K562 (cell line): ENCODE results near the gene KLHL6. TPM values are rescaled to one million over a fixed set of nuclear protein-coding genes. Genes with fewer than 3 reads are reported as not detected.
A peak's percentile ranks its signal among the peaks of the same experiment; 100 is the strongest.

Experiments used
- AFF4 ChIP-seq: sonication (generic); formaldehyde crosslinking; IDR thresholded peaks from 2 replicates; pipeline ENCODE4 v1.8.0; 2023; ENCODE audit warnings: mild to moderate bottlenecking, missing genetic modification reagents
- ARNT ChIP-seq, 2 experiments: fragments of 450-650 bp; IDR thresholded peaks; 2 replicates each; pipeline ENCODE4 v1.6.1; 2016; ENCODE audit warnings: mild to moderate bottlenecking in 1 of 2
- ATF7 ChIP-seq: fragments of 450-650 bp; IDR thresholded peaks from 2 replicates; pipeline ENCODE4 v1.7.1; 2014; ENCODE audit warnings: mild to moderate bottlenecking, moderate library complexity
- EGR1 ChIP-seq: fragments of 450-650 bp; conservative IDR thresholded peaks from 2 replicates; pipeline ENCODE4 v1.6.1; 2017; ENCODE audit warnings: mild to moderate bottlenecking
- HDAC2 ChIP-seq: fragments of 450-650 bp; IDR thresholded peaks from 2 replicates; pipeline ENCODE4 v1.6.1; 2016; ENCODE audit warnings: mild to moderate bottlenecking
- KAT7 ChIP-seq: sonication (generic); formaldehyde crosslinking; IDR thresholded peaks from 2 replicates; pipeline ENCODE4 v1.8.0; 2022; ENCODE audit warnings: missing genetic modification reagents, mild to moderate bottlenecking, borderline replicate concordance
- MTA1 ChIP-seq: fragments of 450-650 bp; IDR thresholded peaks from 2 replicates; pipeline ENCODE4 v1.6.1; 2017; ENCODE audit warnings: borderline replicate concordance
- NCOR1 ChIP-seq: fragments of 450-650 bp; IDR thresholded peaks from 2 replicates; pipeline ENCODE4 v1.6.1; 2016; ENCODE audit warnings: mild to moderate bottlenecking, moderate library complexity
- NEUROD1 ChIP-seq: fragments of 150-350 bp; IDR thresholded peaks from 2 replicates; pipeline ENCODE4 v1.6.1; 2014; ENCODE audit warnings: borderline replicate concordance, low read length, low read depth; ENCODE audit not compliant: partially characterized antibody
- PRPF4 ChIP-seq: fragments of 200-400 bp; formaldehyde crosslinking; IDR thresholded peaks from one replicate; pipeline ENCODE4 v1.6.1; 2017; ENCODE audit warnings: low read length, low read depth, mild to moderate bottlenecking; ENCODE audit not compliant: insufficient read depth, poor library complexity, severe bottlenecking
- USF1 ChIP-seq: sonication (generic); formaldehyde crosslinking; IDR thresholded peaks from 2 replicates; pipeline ENCODE4 v1.9.0; 2022; ENCODE audit warnings: mild to moderate bottlenecking, missing genetic modification reagents
- ZNF395 ChIP-seq: fragments of 200-800 bp; sonication (Bioruptor generic); IDR thresholded peaks from 2 replicates; pipeline ENCODE4 v1.6.1; 2017; ENCODE audit warnings: missing genetic modification characterization, missing compliant biosample characterization
- ZNF76 ChIP-seq: fragments of 250-450 bp; sonication (Bioruptor Pico); IDR thresholded peaks from 2 replicates; pipeline ENCODE4 v1.4.0; 2020; ENCODE audit warnings: mild to moderate bottlenecking, moderate library complexity, borderline replicate concordance
- polyA plus RNA-seq, 8 experiments: library from polyadenylated mRNA; depleted of rRNA in 4 of 8; stranded (reverse) in 5 of 8; unstranded in 3 of 8; fragments of >200 nt; fragmentation: Nextera tagmentation in 2 of 8; fragmentation: Illumina TruSeq in 1 of 8; extraction: Ambion mirVana in 2 of 8; extraction: Trizol in 1 of 8; gene quantifications; 2 replicates each; pipeline versions ENCODE4 v1.2.1 to v1.2.3, GENCODE V29; 2011 to 2014; ENCODE audit warnings: inconsistent platforms in 1 of 8, missing spikeins in 1 of 8
- total RNA-seq, 7 experiments: library from RNA; depleted of rRNA in 6 of 7; stranded (reverse); fragments of >200 nt in 6 of 7; fragmentation: Illumina TruSeq in 2 of 7; extraction: Trizol in 2 of 7; gene quantifications; 2 replicates each; pipeline versions ENCODE4 v1.2.1 to v1.2.3, GENCODE V29; 2011 to 2021; ENCODE audit warnings: low replicate concordance in 1 of 7
- TF ChIP-seq, protein P1 (sequence below), 2 experiments: fragments of 450-650 bp in 1 of 2; sonication (generic) in 1 of 2; formaldehyde crosslinking in 1 of 2; IDR thresholded peaks in 1 of 2; conservative IDR thresholded peaks in 1 of 2; 2 replicates each; pipeline versions ENCODE4 v1.6.1 to v1.8.1; 2016 to 2023; ENCODE audit warnings: mild to moderate bottlenecking in 2 of 2, moderate library complexity in 2 of 2, inconsistent platforms in 1 of 2, missing genetic modification reagents in 1 of 2

KLHL6 gene
- total and polyA plus RNA-seq, 9 of the 15 experiments (the other 6 are each of a cell fraction or from before 2014, with no cell fraction given), result 0.18 to 2.1 (median 1.4) TPM

GRCh38 chr3:183447206-183448001 is 108.1 kb downstream of the KLHL6 start (continued):
- TF ChIP-seq AFF4 (peak; percentile 80; the same call in 1 of the 2 replicates), ATF7 (peak; percentile 88), USF1 (CRISPR knock-in tag) (peak; percentile 43), HDAC2 (peak; percentile 90), MTA1 (peak; percentile 54; the same call in 1 of the 2 replicates), NEUROD1 (peak; percentile 31), PRPF4 (peak; percentile 58), ZNF76 (CRISPR knock-in tag) (no peak), EGR1 (peak; percentile 78), ARNT (IDR thresholded peaks at IDR 0.05) (peak in 1 of 2 experiments; percentile 41; a peak in 1 of 4 replicates), ZNF395 (CRISPR knock-in tag) (peak; percentile 56; the same call in 1 of the 2 replicates), KAT7 (CRISPR knock-in tag) (peak; percentile 92; the same call in 1 of the 2 replicates), NCOR1 (peak; percentile 45; the same call in 1 of the 2 replicates)
- TF ChIP-seq, protein P1, sequence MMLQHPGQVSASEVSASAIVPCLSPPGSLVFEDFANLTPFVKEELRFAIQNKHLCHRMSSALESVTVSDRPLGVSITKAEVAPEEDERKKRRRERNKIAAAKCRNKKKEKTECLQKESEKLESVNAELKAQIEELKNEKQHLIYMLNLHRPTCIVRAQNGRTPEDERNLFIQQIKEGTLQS (IDR thresholded peaks at IDR 0.05), result peak; percentile 45; the same call in 1 of the 2 replicates
- TF ChIP-seq, protein P1 (CRISPR knock-in tag; conservative IDR thresholded peaks at IDR 0.05), result no peak
- TF ChIP-seq, all 486 proteins: peak for 160
